Prostate gland (tissue), 2 donors: ENCODE results near the gene ISCU. TPM values are rescaled to one million over a fixed set of nuclear protein-coding genes. Genes with fewer than 3 reads are reported as not detected.
A peak's percentile ranks its signal among the peaks of the same experiment; 100 is the strongest.

Source experiments
- DNase-seq: peaks from one replicate; pipeline ENCODE4 v3.0.0-alpha.2; 2019; ENCODE audit warnings: low spot score
- H3K27ac ChIP-seq, 2 donors: fragments of 200-600 bp; sonication (generic); 2 replicates each; pipeline ENCODE4 v1.5.1; 2017 to 2019
- H3K27me3 ChIP-seq: fragments of 200-600 bp; sonication (generic); replicated peaks from 2 replicates; pipeline ENCODE4 v1.5.1; 2019; ENCODE audit not compliant: insufficient read depth
- H3K36me3 ChIP-seq, 2 donors: fragments of 200-600 bp; sonication (generic); 1 replicate in 1 of 2; 2 replicates in 1 of 2; pipeline versions ENCODE4 v1.5.1 to v1.8.1; 2017 to 2019
- H3K4me1 ChIP-seq: fragments of 200-600 bp; sonication (generic); replicated peaks from 2 replicates; pipeline ENCODE4 v1.5.1; 2019
- H3K4me3 ChIP-seq, 2 donors: fragments of 200-600 bp; sonication (generic); 2 replicates each; pipeline ENCODE4 v1.5.1; 2017 to 2019
- H3K9me3 ChIP-seq: fragments of 200-600 bp; sonication (generic); 2 replicates; pipeline ENCODE4 v1.5.1; 2017
- CTCF ChIP-seq, 4 experiments: fragments of 200-600 bp in 2 of 4; fragments of 450-650 bp in 2 of 4; sonication (generic) in 2 of 4; IDR thresholded peaks; 1 replicate in 3 of 4; 2 replicates in 1 of 4; pipeline ENCODE4 v1.5.1; 2016 to 2019; ENCODE audit warnings: antibody characterized with exemption in 4 of 4, mild to moderate bottlenecking in 2 of 4, moderate library complexity in 2 of 4
- POLR2A ChIP-seq: fragments of 450-650 bp; IDR thresholded peaks from one replicate; pipeline ENCODE4 v1.6.1; 2016; ENCODE audit warnings: antibody characterized with exemption, mild to moderate bottlenecking
- POLR2AphosphoS5 ChIP-seq: sonication (generic); formaldehyde crosslinking; IDR thresholded peaks from one replicate; pipeline ENCODE4 v1.6.1; 2017; ENCODE audit warnings: antibody characterized with exemption
- WGBS: methylation state at CpG from one replicate; pipeline ENCODE4 v1.1.5; 2018; 5-methylcytosine and 5-hydroxymethylcytosine counted together
- intact Hi-C: fragments of 100-400 bp; cut with DNase I; formaldehyde crosslinking; loops from one replicate; pipeline ENCODE4 v1.14.2; 2022
- total RNA-seq, 2 donors: library from RNA; depleted of rRNA; stranded (reverse); fragments of >200 nt; gene quantifications; one replicate each; pipeline ENCODE4 v1.1.0, GENCODE V29; 2016

ISCU gene
- total RNA-seq, 2 donors from 2014 or later, result 170 to 203 TPM

GRCh38 chr12:108565146-108565545 is 2.8 kb downstream of the ISCU start:
- no peaks in the 10 kb centered on the region for H3K27me3 ChIP-seq
- TF ChIP-seq CTCF (IDR thresholded peaks at IDR 0.05) (no peak), POLR2A (no peak), POLR2AphosphoS5 (no peak)
- WGBS, result 83% methylated on average over 3 of the region's 3 CpGs
- intact Hi-C loops, result loop anchor here (2.0 to 5.0 kb wide), 2 partner anchors 54 to 167 kb away; partner anchors contain the start of gene CORO1C
- H3K4me3 ChIP-seq, result no peak overlapping the region
- H3K36me3 ChIP-seq, result peaks cover 0 to 12% of the 10 kb centered on the region in 2 donors
- no peaks in the 10 kb centered on the region for H3K9me3 ChIP-seq
- no peak overlapping the region for H3K27ac ChIP-seq
- no peaks in the 10 kb centered on the region for H3K4me1 ChIP-seq
- DNase-seq, result no peak

GRCh38 chr12:108565976-108566375 is 3.6 kb downstream of the ISCU start:
- TF ChIP-seq POLR2AphosphoS5 (peak; percentile 64), POLR2A (no peak), CTCF (IDR thresholded peaks at IDR 0.05) (no peak)
- H3K27ac ChIP-seq, result no peak overlapping the region
- H3K36me3 ChIP-seq, result peaks cover 0 to 12% of the 10 kb centered on the region in 2 donors

GRCh38 chr12:108566452-108566851 is 4.1 kb downstream of the ISCU start:
- WGBS, result 91% methylated on average over 4 of the region's 4 CpGs
- no peak overlapping the region for H3K27ac ChIP-seq
- peaks cover 0 to 12% of the 10 kb centered on the region in 2 donors for H3K36me3 ChIP-seq
- intact Hi-C loops, result loop anchor here (5.0 kb wide), 1 partner anchor 166 kb away; the partner anchor contains the start of gene CORO1C
- DNase-seq, result no peak
- H3K4me1 ChIP-seq, result no peaks in the 10 kb centered on the region
- no peak for TF ChIP-seq POLR2AphosphoS5
- no peak for TF ChIP-seq POLR2A
- no peak for TF ChIP-seq CTCF (IDR thresholded peaks at IDR 0.05)
- no peak overlapping the region for H3K4me3 ChIP-seq
- no peaks in the 10 kb centered on the region for H3K27me3 ChIP-seq
- H3K9me3 ChIP-seq, result no peaks in the 10 kb centered on the region

More at GRCh38 chr12:108565976-108566375, 3.6 kb downstream of the ISCU start:
- 7% methylated on average over 2 of the region's 2 CpGs for WGBS
- no peaks in the 10 kb centered on the region for H3K27me3 ChIP-seq
- DNase-seq, result peak; percentile 54
- H3K4me3 ChIP-seq, result no peak overlapping the region
- no peaks in the 10 kb centered on the region for H3K4me1 ChIP-seq
- H3K9me3 ChIP-seq, result no peaks in the 10 kb centered on the region
- intact Hi-C loops, result loop anchor here (2.0 to 5.0 kb wide), 2 partner anchors 53 to 166 kb away; partner anchors contain the start of gene CORO1C

GRCh38 chr12:108567406-108568337 is 5.3 kb downstream of the ISCU start:
- TF ChIP-seq POLR2AphosphoS5, result no peak
- TF ChIP-seq POLR2A, result no peak
- TF ChIP-seq CTCF (IDR thresholded peaks at IDR 0.05), result no peak
- Histone ChIP-seq H3K27ac (no peak overlapping the region), H3K27me3 (no peaks in the 10 kb centered on the region), H3K4me3 (no peak overlapping the region), H3K36me3 (peaks cover 0 to 12% of the 10 kb centered on the region in 2 donors), H3K9me3 (no peaks in the 10 kb centered on the region), H3K4me1 (no peaks in the 10 kb centered on the region)
- 54% methylated on average over 7 of the region's 7 CpGs for WGBS
- intact Hi-C loops, result loop anchor here (5.0 kb wide), 1 partner anchor 165 kb away; the partner anchor contains the start of gene CORO1C
- DNase-seq, result no peak
